Measurements from ENCODE around the gene ABLIM1.

Gene ABLIM1

GRCh38 chr10:114517368-114518250 lies 140.5 kb downstream of the ABLIM1 start:
- no peak for DNase-seq (ENCODE audit: low spot score)

GRCh38 chr10:114516356-114516755 lies 141.7 kb downstream of the ABLIM1 start:
- DNase-seq (ENCODE audit: low spot score), result no peak

GRCh38 chr10:114515298-114515914 lies 142.7 kb downstream of the ABLIM1 start:
- DNase-seq (ENCODE audit: low spot score), result no peak

- DNase-seq (ENCODE audit: low spot score), result no peak
Measured at GRCh38 chr10:114513381-114513792, 144.7 kb downstream of the ABLIM1 start.

- DNase-seq (ENCODE audit: low spot score), result no peak
Measured at GRCh38 chr10:114511881-114512280, 146.2 kb downstream of the ABLIM1 start.

DNA sequence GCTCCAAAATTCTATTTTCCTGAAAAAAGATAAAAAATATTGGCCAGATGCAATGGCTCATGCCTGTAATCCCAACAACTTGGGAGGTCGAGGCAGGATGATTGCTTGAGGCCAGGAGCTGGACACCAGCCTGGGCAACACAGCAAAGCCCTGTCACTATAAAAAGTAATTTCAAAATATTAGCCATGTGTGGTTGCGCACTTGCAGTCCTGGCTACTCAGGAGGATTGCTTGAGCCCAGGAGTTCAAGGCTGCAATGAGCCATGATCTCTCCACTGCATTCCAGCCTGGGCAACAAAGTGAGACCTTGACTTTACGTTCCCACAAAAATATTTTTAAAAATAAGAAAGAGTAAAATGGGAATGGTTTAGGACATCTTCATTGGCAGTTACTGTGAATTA lies 149.7 kb downstream of the ABLIM1 start:
- DNase-seq (ENCODE audit: low spot score), result no peak

DNA sequence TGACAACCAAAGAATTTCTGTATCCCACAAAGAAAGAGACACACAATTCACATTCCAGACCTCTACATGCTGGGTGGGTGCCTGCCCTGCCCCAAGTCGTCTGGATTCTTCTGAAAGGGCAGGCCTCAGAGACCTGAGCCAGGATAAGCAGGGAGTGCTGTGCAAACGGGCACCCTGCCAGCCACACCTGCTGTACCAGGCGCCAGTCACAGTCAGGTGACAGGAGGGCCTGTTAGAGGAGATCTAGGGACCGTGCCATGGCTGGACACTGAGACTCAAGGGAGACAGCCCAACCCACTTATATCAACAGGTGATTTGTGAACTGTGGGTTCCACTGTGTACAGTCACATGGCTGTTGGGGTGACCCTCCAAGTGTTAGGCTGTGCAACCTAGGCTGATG lies 150.6 kb downstream of the ABLIM1 start:
- DNase-seq (ENCODE audit: low spot score), result no peak

DNA sequence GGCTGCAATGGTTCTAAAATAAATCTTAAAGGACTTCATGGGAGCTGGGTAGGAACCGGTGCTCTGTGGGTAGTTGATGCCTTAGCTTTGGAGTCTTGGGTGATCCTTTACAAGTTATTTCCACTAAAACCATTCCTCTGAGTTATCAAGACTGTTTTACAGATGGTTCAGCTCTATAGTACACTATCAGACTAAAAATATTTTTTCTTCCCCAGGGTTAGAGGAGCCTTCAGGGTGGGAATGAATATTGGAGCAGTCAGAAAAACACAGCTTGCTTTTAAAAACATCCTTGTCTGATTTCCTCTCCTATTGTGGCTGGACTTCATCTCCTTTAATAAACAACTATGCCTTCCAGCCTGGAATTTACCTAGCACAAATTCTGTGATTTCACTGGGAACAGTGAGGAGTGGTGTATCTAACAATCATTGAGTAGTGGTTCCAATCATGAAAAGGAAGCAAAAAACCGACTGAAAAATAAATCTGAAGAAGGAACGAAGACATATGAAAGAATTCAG lies 151.1 kb downstream of the ABLIM1 start:
- DNase-seq (ENCODE audit: low spot score), result no peak

DNA sequence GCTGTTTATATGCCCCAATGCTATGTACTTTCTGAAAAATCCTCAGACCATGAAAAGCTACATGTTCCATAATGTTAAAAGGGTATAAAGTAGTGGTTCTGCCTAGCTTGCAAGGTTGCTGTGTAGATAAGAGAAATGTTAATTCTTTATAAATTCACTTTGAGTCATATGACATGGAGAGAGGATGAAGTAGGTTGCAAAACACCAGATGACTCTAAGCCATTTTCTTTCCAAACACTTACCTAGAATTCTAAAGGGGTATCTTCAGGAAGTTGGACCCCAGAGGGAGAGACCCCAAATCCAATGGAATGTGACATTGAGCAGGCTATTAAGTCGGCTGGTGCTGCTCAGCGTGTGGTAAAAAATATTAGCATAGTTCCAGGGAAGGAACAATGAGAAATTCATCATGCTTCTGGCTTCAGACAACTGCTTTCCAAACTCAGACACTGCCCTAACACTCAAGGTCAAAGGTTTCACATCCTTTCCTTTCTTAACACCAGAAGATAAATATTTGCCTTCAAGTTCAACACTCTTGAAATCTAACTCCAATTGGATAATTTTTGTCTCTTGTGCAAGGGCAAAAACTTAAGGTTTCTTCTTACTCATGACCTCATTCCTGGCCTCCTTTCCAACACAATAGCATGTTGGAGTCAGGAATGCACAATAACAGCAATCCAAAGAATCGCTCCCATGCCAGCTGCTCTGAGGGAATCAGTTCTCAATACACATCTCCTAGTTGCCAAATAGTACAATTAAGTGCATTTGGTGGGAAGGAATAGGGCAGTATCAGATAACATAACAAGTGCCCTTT lies 153.1 kb downstream of the ABLIM1 start:
- no peak for DNase-seq (ENCODE audit: low spot score)

DNA sequence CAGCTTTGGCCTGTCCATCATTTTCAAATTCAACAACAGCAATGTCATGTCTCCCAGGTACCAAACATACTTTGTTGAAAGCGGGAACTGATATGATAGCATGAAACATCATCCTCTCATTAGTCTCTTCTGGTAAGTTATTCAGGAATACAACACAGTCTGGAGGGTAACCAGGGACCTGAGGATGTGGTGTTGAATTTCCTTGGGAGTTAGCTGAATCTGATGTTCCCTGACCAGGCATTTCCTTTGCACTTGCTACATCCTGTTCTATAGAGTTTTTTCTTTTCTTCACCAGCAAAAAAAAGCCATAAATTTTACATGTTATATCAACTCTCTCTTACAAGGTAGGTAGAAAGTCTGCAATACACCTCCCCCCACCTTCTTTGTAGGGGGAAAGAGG lies 156.0 kb downstream of the ABLIM1 start:
- DNase-seq (ENCODE audit: low spot score), result no peak

DNA sequence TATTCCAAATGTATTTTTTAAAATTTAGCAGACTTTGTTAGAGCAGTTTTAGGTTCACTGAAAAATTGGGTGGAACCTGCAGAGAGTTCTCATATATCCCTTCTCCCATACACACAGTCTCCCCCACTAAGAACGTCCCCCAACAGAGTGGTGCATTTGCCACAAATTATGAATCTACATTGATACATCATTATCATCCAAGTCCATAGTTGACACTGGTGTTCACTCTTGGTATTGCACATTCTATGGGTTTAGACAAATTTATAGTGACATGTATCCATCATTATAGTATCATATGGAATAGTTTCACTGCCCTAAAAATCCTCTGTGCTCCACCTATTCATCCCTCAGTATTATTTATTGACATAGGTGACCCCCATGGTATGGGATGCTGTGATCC lies 156.4 kb downstream of the ABLIM1 start:
- no peak for DNase-seq (ENCODE audit: low spot score)

DNA sequence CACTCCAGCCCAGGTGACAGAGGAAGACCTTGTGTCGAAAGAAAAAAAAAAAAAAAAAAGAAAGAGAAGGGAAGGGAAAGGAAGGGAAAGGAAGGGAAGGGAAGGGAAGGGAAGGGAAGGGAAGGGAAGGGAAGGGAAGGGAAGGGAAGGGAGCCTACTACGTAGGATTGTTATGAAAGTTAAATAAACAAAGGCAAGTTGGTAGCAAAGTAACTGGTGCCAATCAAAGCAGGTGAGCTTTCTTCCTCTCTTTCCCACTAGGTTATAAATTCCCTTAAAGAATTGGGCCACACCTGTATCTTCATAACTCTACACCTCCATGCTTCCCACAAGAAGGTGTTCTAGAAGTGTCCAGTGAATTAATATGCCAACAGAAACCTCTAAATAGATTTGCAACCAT lies 157.4 kb downstream of the ABLIM1 start:
- DNase-seq (ENCODE audit: low spot score), result no peak

DNA sequence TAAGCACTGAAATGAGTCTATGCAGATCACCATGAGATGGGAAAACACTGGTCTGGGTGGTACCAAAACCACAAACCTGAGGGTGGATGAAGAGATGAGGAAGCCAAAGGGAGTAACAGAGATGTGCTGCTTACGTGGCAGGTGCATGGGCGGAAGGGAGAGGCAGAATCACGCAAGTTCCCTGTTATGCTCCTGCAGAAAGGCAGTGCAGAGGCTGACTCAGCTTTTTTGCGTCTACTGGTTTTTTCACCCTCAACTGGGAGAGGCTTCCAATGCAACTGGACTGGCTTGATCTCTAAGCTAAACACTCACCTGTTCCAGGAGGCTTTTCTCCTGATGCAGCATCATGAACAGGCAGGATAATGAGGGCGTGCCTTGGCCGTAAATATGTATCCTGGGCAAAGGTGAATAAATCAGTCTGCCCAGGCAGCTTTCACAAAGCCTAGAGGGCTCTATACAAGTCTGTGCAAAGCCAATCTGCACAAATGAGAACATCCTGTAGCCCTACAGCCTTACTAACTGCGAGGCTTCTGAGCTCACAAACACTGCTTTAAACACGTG lies 158.4 kb downstream of the ABLIM1 start:
- DNase-seq (ENCODE audit: low spot score), result peak; percentile 37

- no peak for DNase-seq (ENCODE audit: low spot score)
Measured at GRCh38 chr10:114499116-114499515, 159.0 kb downstream of the ABLIM1 start.

- no peak for DNase-seq (ENCODE audit: low spot score)
Measured at GRCh38 chr10:114498413-114499111, 159.5 kb downstream of the ABLIM1 start.

GRCh38 chr10:114495303-114495702 lies 162.8 kb downstream of the ABLIM1 start:
- DNase-seq (ENCODE audit: low spot score), result no peak

DNA sequence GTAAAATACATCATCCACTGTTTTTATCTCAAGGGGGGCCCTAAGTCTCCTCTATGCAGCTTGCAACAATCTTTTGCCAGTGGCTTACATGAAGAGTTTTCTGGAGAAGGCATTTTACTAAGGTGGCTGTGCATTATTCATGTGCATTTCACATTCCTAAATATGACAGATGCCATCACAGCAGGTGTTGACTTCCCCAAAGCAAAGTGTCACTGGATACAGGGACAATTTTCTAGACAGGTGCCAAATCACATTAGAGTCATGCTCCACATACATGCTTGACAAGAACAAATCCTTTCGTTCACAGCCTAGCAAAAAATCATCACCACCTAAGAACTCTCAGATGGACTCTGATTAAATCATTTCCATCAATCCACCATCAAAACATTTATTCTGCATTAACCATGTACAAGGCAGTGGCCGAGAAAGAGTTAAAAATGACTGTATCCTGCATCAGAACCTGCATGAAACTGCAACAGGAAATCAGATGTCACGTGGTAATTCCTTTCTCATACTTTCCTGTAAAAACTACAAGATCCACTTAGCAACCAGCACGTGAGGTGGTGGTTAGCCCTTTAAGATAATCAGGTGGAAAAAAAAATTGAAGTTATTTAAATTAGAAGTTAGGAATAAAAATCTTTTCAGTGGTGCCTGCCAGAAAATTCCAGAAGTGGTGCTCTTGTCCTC lies 165.6 kb downstream of the ABLIM1 start:
- no peak for DNase-seq (ENCODE audit: low spot score)

- no peak for DNase-seq (ENCODE audit: low spot score)
Measured at GRCh38 chr10:114491933-114492332, 166.1 kb downstream of the ABLIM1 start.

DNA sequence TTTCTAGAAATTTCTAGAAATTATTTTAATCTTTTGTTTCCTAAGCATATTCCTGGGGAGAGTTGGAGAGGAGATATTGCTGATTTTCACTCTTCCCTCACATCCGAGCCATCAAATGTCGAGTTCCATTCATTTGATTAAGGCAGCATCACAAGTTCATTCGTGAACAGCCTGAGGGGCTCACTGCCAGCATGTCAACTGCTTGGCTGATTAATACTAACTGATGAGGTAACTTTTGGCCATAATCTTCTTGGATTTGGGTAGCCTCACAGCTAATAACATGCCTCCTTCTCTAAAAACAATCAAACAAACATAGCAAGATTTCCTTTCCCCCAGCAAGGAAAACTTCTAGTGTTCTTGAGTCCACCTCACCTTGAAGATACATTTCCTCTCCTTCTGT lies 166.7 kb downstream of the ABLIM1 start:
- DNase-seq (ENCODE audit: low spot score), result no peak

- DNase-seq (ENCODE audit: low spot score), result no peak
Measured at GRCh38 chr10:114489521-114490310, 168.4 kb downstream of the ABLIM1 start.
